SW480 (cell line): ENCODE data around the gene VPS72.

Experiments
- DNase-seq: peaks from one replicate; pipeline ENCODE4 v3.0.0-alpha.2; 2016; ENCODE audit warnings: low spot score

VPS72 gene

GRCh38 chr1:151144474-151145303 is 45.3 kb downstream of the VPS72 start:
- DNase-seq, result no peak

GRCh38 chr1:151143986-151144385 is 46.0 kb downstream of the VPS72 start:
- DNase-seq, result no peak

- no peak for DNase-seq
These were observed 47.0 kb downstream of the VPS72 start for GRCh38 chr1:151143057-151143435.

- DNase-seq, result no peak
These were observed 47.5 kb downstream of the VPS72 start for GRCh38 chr1:151142411-151143056.

GRCh38 chr1:151137789-151138188 is 52.2 kb downstream of the VPS72 start:
- DNase-seq, result no peak

- DNase-seq, result no peak
These were observed 54.3 kb downstream of the VPS72 start for GRCh38 chr1:151135433-151136385.

- no peak for DNase-seq
These were observed 55.0 kb downstream of the VPS72 start for GRCh38 chr1:151134991-151135390.

- no peak for DNase-seq
These were observed 55.6 kb downstream of the VPS72 start for GRCh38 chr1:151134396-151134795.

- DNase-seq, result no peak
These were observed 56.8 kb downstream of the VPS72 start for GRCh38 chr1:151133018-151133806.

- no peak for DNase-seq
These were observed 57.5 kb downstream of the VPS72 start for GRCh38 chr1:151132335-151133017.

GRCh38 chr1:151131701-151132334 is 58.2 kb downstream of the VPS72 start:
- DNase-seq, result no peak

- DNase-seq, result no peak
These were observed 58.9 kb downstream of the VPS72 start for GRCh38 chr1:151130987-151131586.

- DNase-seq, result no peak
These were observed 61.2 kb downstream of the VPS72 start for GRCh38 chr1:151128800-151129199.
